Activated CD4-positive, CD25-positive, alpha-beta regulatory T cell treated with anti-CD3 and anti-CD28 coated beads, Interleukin-2, amount 50 U/mL, for 72 hours (primary cell): ENCODE results near the gene MEGF11.

Source experiments
- DNase-seq: peaks from one replicate; pipeline ENCODE4 v3.0.0; 2021

The MEGF11 gene

DNA sequence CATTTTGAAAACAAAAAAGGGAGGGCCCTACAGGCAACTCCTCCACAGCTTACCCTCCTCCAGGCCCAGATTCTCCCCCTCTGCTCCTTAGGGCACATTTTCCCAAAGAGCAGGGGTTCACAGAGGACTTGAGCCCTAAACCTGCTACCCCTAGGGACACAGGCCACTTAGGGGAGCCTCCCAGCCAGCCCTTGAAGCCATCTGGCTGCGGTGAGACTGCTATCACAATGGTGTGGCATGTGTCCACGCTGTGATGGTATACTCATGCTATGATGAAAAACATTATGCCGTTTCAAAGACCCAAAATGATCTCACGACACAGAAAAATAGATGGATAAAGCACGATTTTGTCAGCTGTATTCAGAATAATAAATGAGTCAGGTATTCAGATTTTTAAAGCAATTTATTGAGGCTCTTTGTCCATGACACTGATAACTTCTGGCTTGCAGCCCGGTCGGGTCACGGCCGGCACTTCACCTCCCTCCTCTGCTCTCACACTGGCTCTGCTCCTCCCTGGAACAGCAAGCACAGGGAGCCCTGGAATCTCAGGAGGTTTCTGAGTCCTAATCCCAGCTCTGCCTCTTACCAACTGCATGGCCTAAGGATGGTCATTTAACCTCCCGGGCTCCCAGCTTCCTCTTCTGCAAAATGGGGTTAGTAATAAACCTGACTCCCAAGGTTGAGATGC is 115.3 kb downstream of the MEGF11 start:
- DNase-seq = no peak

DNA sequence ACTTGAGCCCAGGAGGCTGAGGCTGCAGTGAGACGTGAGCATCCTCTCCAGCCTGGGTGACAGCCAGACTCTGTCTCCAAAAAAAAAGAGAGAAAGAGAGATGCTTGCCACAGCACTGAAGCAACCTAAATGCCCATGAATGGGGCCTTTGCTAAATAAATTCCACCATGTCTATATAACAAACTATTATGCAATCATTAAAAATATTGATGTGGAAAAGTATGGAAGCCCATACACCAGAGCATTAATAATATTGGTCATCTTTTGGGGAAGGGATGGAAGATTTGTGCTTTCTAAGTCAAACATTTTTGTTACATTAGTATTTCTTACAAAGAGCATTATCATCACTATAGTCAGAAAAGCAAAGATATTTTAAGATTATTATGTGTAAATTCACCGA is 116.6 kb downstream of the MEGF11 start:
- DNase-seq = no peak

DNA sequence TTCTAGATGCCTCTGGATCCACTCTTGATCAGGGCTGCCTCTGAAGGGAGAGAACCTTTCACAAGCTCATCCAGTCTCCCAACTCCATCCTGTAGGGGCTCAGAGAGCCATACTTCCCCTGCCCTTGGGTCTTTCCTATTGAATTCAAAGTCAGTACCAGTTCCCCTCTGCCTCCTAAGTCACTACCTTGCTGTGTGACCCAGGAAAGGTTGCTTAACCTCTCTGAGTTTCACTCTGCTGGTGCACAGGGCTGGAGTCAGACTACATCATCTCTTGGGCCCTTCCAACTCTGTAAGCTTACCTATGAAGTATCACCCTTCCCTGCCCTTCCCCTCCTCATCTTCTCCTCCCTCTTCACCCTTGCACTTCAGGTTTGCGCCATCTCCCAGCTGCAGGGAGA is 117.9 kb downstream of the MEGF11 start:
- DNase-seq = no peak

GRCh38 chr15:66134284-66134683 is 119.3 kb downstream of the MEGF11 start:
- no peak for DNase-seq

GRCh38 chr15:66133247-66133885 is 120.2 kb downstream of the MEGF11 start:
- no peak for DNase-seq

GRCh38 chr15:66132251-66132816 is 121.2 kb downstream of the MEGF11 start:
- no peak for DNase-seq

DNA sequence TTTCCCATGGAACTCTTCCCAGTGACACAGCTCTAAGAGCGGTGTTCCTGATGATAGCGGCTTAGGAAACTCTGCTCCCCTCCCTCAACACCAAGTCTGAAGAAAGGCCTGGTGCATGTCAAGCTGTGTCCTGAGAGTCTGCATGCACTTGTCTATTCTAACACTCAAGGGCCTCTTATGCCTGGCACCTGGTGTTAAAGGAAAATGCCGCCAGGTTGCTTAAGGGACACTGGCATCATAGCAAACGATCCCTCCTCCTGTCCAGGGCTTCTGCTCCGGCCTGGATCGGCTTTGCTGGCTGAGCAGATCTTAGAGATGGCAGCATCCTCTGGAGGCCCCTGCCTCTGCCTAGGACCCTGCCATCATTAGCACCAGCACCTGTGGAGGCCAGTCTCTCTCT is 121.7 kb downstream of the MEGF11 start:
- DNase-seq = no peak

DNA sequence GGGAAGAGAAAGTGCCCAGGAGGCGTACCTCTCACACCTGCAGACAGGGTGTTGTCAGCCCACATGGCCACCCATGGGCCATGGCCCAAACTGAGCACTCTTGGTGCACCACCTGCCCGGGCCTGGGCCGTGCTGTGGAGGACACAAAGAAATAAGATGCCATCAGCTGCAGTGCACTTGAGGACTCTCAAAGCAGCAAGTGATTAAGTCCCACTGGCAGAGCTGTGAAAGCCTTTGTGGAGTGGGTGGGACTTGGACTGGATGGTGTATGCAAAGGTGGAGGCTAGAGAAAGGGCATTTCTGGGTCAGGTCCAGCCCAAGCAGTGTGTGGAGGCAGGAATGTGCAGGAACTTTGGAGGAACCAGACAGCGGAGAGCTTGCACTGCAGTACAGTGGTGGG is 122.3 kb downstream of the MEGF11 start:
- no peak for DNase-seq

- DNase-seq = no peak
Measured at GRCh38 chr15:66130496-66131034, 123.0 kb downstream of the MEGF11 start.

DNA sequence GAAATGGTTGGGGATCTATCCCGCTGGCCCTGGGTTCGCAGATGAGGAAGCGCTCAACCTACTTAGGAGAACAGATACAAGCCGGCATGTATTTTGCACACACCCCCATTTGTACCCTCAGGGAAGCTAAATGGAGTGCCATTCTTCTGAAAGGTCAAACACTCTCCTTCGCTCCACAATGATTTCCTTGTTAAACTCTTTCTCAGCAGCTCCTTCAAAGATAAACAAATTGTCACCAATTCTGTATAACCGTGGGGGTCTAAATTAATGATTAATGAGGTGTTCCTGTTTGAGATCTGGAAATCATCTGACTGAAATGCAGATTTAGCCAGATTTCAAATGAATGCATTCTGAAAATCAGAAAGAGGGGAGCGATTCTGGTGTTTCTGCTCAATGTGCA is 124.0 kb downstream of the MEGF11 start:
- DNase-seq = no peak

- no peak for DNase-seq
Measured at GRCh38 chr15:66128116-66128680, 125.4 kb downstream of the MEGF11 start.

- no peak for DNase-seq
Measured at GRCh38 chr15:66126456-66126855, 127.1 kb downstream of the MEGF11 start.

GRCh38 chr15:66126031-66126441 is 127.5 kb downstream of the MEGF11 start:
- no peak for DNase-seq

DNA sequence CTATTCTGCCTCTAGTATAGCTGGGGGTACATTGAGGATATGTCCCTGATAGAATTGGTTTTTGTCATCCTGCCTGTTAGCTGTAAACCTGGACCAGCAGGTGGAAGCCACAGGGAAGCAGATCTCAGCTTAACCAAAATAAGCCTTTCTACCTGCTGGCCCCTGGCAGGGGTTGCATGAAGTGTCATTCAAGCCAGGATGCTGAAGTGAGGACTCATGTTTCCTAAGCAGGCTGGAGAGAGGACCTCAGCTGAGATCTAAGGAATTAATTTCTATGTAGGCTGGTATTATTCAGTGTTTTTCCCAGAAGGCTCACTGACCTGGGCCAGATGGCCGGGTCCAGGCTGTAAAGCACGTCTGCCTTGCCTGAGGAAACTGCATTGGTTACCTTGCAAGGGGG is 128.9 kb downstream of the MEGF11 start:
- no peak for DNase-seq

- no peak for DNase-seq
Measured at GRCh38 chr15:66123799-66124198, 129.8 kb downstream of the MEGF11 start.

GRCh38 chr15:66120422-66120821 is 133.1 kb downstream of the MEGF11 start:
- DNase-seq = no peak

DNA sequence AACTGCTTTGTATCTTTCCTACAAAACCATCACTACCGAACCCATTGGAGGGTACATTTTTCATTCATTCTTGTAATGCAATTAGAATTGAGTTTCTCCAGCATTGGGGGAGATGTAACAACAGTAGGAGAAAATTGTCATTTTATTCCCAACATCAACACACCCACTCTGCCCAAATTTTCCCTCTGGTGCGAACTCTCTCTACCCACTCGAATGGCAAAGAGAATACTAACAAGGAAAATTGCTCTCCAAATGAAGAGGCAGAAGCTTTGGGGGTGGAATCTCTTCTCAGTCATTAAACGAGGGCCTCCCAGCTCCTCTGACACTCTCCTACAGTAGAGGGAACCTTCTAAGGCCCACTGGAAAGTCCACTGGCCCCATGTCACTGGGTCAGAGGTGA is 135.7 kb downstream of the MEGF11 start:
- DNase-seq = no peak

DNA sequence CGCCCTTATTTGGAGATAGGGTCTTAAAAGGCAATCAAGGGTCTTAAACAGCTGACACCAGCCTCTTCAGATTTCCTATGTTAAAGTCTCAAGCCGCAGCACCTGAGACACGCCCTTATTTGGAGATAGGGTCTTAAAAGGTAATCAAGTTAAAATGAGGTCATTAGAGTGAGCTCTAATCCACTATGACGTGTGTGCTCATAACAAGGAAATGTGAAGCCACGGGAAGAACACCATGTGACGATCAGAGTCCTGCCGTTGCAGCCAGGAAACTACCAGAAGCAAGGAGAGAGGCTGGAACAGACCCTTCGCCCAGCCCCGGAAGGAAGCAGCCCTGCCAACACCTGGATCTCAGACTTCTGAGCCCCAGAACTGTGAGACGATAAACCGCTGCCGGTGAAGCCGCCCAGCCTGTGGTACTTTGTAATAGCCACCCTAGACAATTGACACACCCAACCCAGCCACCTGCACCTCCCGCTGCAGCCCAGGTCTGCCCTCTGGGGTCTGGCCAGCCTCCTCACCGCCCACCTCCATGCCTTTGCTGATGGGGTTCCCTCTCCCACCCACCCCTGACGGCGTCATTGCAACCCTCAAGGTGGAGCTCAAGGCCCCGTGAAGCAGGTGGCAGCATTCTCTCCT is 137.9 kb downstream of the MEGF11 start:
- DNase-seq = peak; percentile 33

DNA sequence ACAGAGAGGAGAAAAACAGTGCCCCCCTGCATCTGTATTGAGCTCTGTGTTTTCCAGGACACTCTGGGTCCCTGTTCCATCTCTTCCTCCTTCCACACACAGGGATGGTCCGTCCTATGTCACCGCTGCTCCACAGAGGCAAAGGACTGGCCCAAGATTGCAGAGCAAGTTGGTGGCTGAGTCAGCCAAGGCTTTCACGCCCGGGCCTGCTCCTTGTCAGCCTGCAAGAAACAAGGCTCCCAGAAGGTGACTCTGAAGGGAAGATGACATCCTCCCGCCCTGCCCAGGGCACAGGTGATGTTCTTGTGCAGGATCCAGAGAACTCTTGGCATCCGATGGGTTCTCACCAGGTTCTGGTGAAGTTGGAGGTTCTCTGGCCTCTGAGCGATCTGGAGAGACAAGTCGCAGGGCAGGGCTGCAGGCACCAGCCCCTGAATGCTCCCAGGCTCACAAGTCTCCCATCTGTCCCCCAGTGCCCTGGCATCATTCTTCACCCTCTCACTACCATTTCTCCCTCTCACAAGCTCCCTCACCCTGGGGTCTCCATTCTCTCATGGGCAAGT is 138.6 kb downstream of the MEGF11 start:
- no peak for DNase-seq

GRCh38 chr15:66112388-66112787 is 141.2 kb downstream of the MEGF11 start:
- DNase-seq = no peak

DNA sequence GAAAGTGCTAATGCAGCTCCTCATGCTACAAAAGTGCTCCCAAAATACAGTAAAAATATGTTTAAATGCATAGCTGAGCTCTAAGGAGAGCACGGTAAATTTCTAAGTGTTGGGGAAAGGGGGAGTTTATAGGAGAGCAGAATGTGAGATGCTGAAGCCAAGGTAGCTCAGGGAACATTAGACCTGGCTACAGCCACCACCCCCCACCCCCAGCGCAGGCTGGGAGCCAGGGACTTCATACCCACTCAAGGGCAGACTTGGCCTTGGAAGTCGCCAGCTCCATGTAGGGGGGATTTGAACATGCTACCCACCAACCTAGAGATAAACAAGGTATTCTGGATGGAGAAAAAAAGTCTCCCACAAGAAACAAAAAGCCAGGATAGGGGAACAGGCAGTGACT is 142.2 kb downstream of the MEGF11 start:
- no peak for DNase-seq

DNA sequence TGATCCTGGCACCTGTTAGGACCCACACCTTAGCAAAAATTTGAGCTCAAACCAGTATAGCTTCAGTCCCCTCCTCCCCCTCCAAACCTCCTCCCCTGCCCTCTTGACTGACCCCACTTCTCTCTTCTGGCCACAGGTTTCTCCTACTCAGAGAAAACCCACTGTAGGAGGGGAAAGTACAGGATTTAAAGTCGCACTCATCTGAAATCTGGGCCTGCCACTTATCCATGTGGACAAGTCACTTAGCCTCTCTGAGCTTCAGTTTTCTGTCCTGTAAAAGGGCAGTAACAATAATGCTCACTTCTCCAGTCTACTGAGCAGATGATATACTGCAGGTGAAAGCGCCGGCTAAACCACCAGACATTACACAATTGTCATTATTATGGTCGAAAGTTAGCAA is 142.7 kb downstream of the MEGF11 start:
- no peak for DNase-seq

GRCh38 chr15:66109826-66110225 is 143.7 kb downstream of the MEGF11 start:
- DNase-seq = no peak
